H9 (cell line): ENCODE measurements around the gene TRMU. TPM values are rescaled to one million over a fixed set of nuclear protein-coding genes. Genes with fewer than 3 reads are reported as not detected.

Source experiments
- DNase-seq: peaks from one replicate; pipeline ENCODE4 v3.0.0-alpha.2; 2017
- H2AFZ ChIP-seq: one replicate; pipeline ENCODE4 v1.6.1; 2013; ENCODE audit warnings: mild to moderate bottlenecking, low read length, control low read depth, moderate library complexity
- H2AK5ac ChIP-seq: 2 replicates; pipeline ENCODE4 v1.6.1; 2013; ENCODE audit warnings: low read length, control low read depth, mixed read lengths; ENCODE audit not compliant: insufficient read length
- H2BK120ac ChIP-seq: one replicate; pipeline ENCODE4 v1.6.1; 2013; ENCODE audit warnings: low read depth, mild to moderate bottlenecking, low read length, control low read depth, inconsistent platforms; ENCODE audit not compliant: poor library complexity, severe bottlenecking
- H2BK12ac ChIP-seq: 2 replicates; pipeline ENCODE4 v1.6.1; 2013; ENCODE audit warnings: low read length, control low read depth, mixed read lengths, low read depth; ENCODE audit not compliant: insufficient read length
- H2BK15ac ChIP-seq: 2 replicates; pipeline ENCODE4 v1.6.1; 2013; ENCODE audit warnings: low read depth, low read length, control low read depth
- H2BK20ac ChIP-seq: one replicate; pipeline ENCODE4 v1.6.1; 2013; ENCODE audit warnings: low read depth, mild to moderate bottlenecking, low read length, control low read depth, inconsistent platforms; ENCODE audit not compliant: poor library complexity, severe bottlenecking
- H2BK5ac ChIP-seq: 2 replicates; pipeline ENCODE4 v1.6.1; 2013; ENCODE audit warnings: low read length, control low read depth, mixed read lengths; ENCODE audit not compliant: insufficient read length
- H3K14ac ChIP-seq: 2 replicates; pipeline ENCODE4 v1.6.1; 2013; ENCODE audit warnings: low read length, control low read depth; ENCODE audit not compliant: insufficient read depth
- H3K18ac ChIP-seq: 2 replicates; pipeline ENCODE4 v1.6.1; 2013; ENCODE audit warnings: low read depth, mild to moderate bottlenecking, mixed read lengths, low read length, control low read depth; ENCODE audit not compliant: insufficient read length
- H3K23ac ChIP-seq: 2 replicates; pipeline ENCODE4 v1.6.1; 2013; ENCODE audit warnings: low read length, control low read depth, mixed read lengths, low read depth; ENCODE audit not compliant: insufficient read length
- H3K23me2 ChIP-seq: 2 replicates; pipeline ENCODE4 v1.6.1; 2013; ENCODE audit warnings: low read depth, mild to moderate bottlenecking, mixed read lengths, low read length, control low read depth; ENCODE audit not compliant: insufficient read length, poor library complexity, severe bottlenecking
- H3K27ac ChIP-seq: 2 replicates; pipeline ENCODE4 v1.5.1; 2013; ENCODE audit warnings: low read length, control low read depth, mixed read lengths, low read depth; ENCODE audit not compliant: insufficient read length
- H3K27me3 ChIP-seq: 2 replicates; pipeline ENCODE4 v1.6.1; 2013; ENCODE audit warnings: low read length, control low read depth, inconsistent platforms; ENCODE audit not compliant: insufficient read depth
- H3K4ac ChIP-seq: 2 replicates; pipeline ENCODE4 v1.6.1; 2013; ENCODE audit warnings: low read depth, mild to moderate bottlenecking, control low read depth, inconsistent platforms, low read length, moderate library complexity
- H3K4me1 ChIP-seq: 2 replicates; pipeline ENCODE4 v1.6.1; 2013; ENCODE audit warnings: low read length, control low read depth, inconsistent platforms; ENCODE audit not compliant: insufficient read depth
- H3K4me2 ChIP-seq: 2 replicates; pipeline ENCODE4 v1.6.1; 2013; ENCODE audit warnings: low read length, control low read depth, mixed read lengths; ENCODE audit not compliant: insufficient read length, insufficient read depth
- H3K56ac ChIP-seq: 2 replicates; pipeline ENCODE4 v1.6.1; 2013; ENCODE audit warnings: low read depth, mild to moderate bottlenecking, mixed read lengths, low read length, control low read depth; ENCODE audit not compliant: insufficient read length
- H3K79me1 ChIP-seq: 2 replicates; pipeline ENCODE4 v1.6.1; 2013; ENCODE audit warnings: low read depth, mild to moderate bottlenecking, moderate library complexity, low read length, control low read depth, inconsistent platforms; ENCODE audit not compliant: insufficient read depth, poor library complexity, severe bottlenecking
- H3K79me2 ChIP-seq: 2 replicates; pipeline ENCODE4 v1.6.1; 2013; ENCODE audit warnings: low read length, control low read depth, inconsistent platforms; ENCODE audit not compliant: insufficient read depth
- H3K9ac ChIP-seq: 2 replicates; pipeline ENCODE4 v1.6.1; 2013; ENCODE audit warnings: low read length, control low read depth, mixed read lengths; ENCODE audit not compliant: insufficient read length; ENCODE audit errors: extremely low read depth
- H3K9me3 ChIP-seq: one replicate; pipeline ENCODE4 v1.6.1; 2013; ENCODE audit warnings: low read depth, low read length, inconsistent platforms; ENCODE audit not compliant: control insufficient read depth
- H3T11ph ChIP-seq: one replicate; pipeline ENCODE4 v1.6.1; 2013; ENCODE audit warnings: mild to moderate bottlenecking, low read length, control low read depth, inconsistent platforms
- H4K20me1 ChIP-seq: one replicate; pipeline ENCODE4 v1.6.1; 2013; ENCODE audit not compliant: control insufficient read depth, insufficient read length, insufficient read depth
- H4K5ac ChIP-seq: 2 replicates; pipeline ENCODE4 v1.6.1; 2013; ENCODE audit warnings: low read depth, mild to moderate bottlenecking, mixed read lengths, low read length, control low read depth; ENCODE audit not compliant: insufficient read length
- H4K8ac ChIP-seq: replicated peaks from 2 replicates; pipeline ENCODE4 v1.6.1; 2013; ENCODE audit warnings: low read length, control low read depth, mixed read lengths, low read depth; ENCODE audit not compliant: insufficient read length
- H4K91ac ChIP-seq: 2 replicates; pipeline ENCODE4 v1.6.1; 2013; ENCODE audit warnings: low read depth, mild to moderate bottlenecking, moderate library complexity, mixed read lengths, low read length, control low read depth; ENCODE audit not compliant: insufficient read length
- H3K27ac Mint-ChIP-seq, 3 experiments: 2 replicates in 2 of 3; 3 replicates in 1 of 3; pipeline ENCODE4 v1.8.0; 2020 to 2021; ENCODE audit warnings: mixed read lengths in 3 of 3, mild to moderate bottlenecking in 1 of 3, moderate library complexity in 1 of 3
- H3K27me3 Mint-ChIP-seq: 2 replicates; pipeline ENCODE4 v1.8.0; 2021; ENCODE audit warnings: low read depth, mild to moderate bottlenecking, moderate library complexity, mixed read lengths
- H3K36me3 Mint-ChIP-seq, 3 experiments: 2 replicates in 2 of 3; 3 replicates in 1 of 3; pipeline ENCODE4 v1.8.0; 2020 to 2021; ENCODE audit warnings: low read depth in 3 of 3, mixed read lengths in 3 of 3; ENCODE audit not compliant: insufficient read depth in 1 of 3
- H3K4me1 Mint-ChIP-seq, 2 experiments: 2 replicates each; pipeline ENCODE4 v1.8.0; 2020; ENCODE audit warnings: mixed read lengths in 2 of 2
- H3K4me3 Mint-ChIP-seq, 2 experiments: 2 replicates in 1 of 2; 3 replicates in 1 of 2; pipeline ENCODE4 v1.8.0; 2020 to 2021; ENCODE audit warnings: mild to moderate bottlenecking in 2 of 2, mixed read lengths in 2 of 2, moderate library complexity in 1 of 2
- H3K9me3 Mint-ChIP-seq, 2 experiments: 2 replicates in 1 of 2; 3 replicates in 1 of 2; pipeline ENCODE4 v1.8.0; 2020; ENCODE audit warnings: mild to moderate bottlenecking in 2 of 2, mixed read lengths in 2 of 2, moderate library complexity in 1 of 2
- CTCF ChIP-seq: fragments of 200-600 bp; sonication (generic); conservative IDR thresholded peaks from 3 replicates; pipeline ENCODE4 v1.8.0; 2021; ENCODE audit warnings: antibody characterized with exemption, mild to moderate bottlenecking
- WGBS: extraction: QIAGEN DNeasy Blood & Tissue Kit; methylation state at CpG from one replicate; pipeline ENCODE4 v1.1.7; 2013; ENCODE audit warnings: missing lambda C conversion rate, low lambda C conversion rate, mixed read lengths; ENCODE audit not compliant: insufficient read length; ENCODE audit errors: extremely low coverage; 5-methylcytosine and 5-hydroxymethylcytosine counted together
- total RNA-seq: library from RNA; stranded (reverse); gene quantifications from 2 replicates; pipeline ENCODE4 v1.2.1, GENCODE V29; 2021

The TRMU gene
- total RNA-seq, 1 experiment from 2014 or later, result 86.3 TPM

- WGBS, result no CpG with 5 or more reads among the region's 35 CpGs
- Histone ChIP-seq H3K4me1 (no peaks in the 10 kb centered on the region; the same call in 1 of the 2 replicates), H3K4ac (no peak overlapping the region), H3K23me2 (no peaks in the 10 kb centered on the region), H3T11ph (no peak overlapping the region), H4K5ac (no peak overlapping the region), H4K91ac (no peak overlapping the region), H3K9me3 (no peaks in the 10 kb centered on the region), H3K27me3 (no peaks in the 10 kb centered on the region), H3K14ac (no peak overlapping the region; the same call in 1 of the 2 replicates), H2BK12ac (no peak overlapping the region), H2AFZ (no peak overlapping the region), H2BK15ac (no peak overlapping the region), H4K8ac (no peak overlapping the region), H3K23ac (no peak overlapping the region), H3K4me2 (no peak overlapping the region), H3K9ac (no peak overlapping the region), H2BK5ac (no peak overlapping the region), H3K56ac (no peak overlapping the region), H3K79me1 (no peaks in the 10 kb centered on the region), H2BK120ac (no peak overlapping the region), H3K79me2 (no peaks in the 10 kb centered on the region), H3K18ac (no peak overlapping the region), H3K27ac (no peak overlapping the region), H2AK5ac (no peak overlapping the region), H4K20me1 (no peaks in the 10 kb centered on the region), H2BK20ac (no peak overlapping the region)
- H3K4me3 Mint-ChIP-seq, result no peak overlapping the region
- TF ChIP-seq CTCF, result no peak
- H3K36me3 Mint-ChIP-seq, result peaks cover 8 to 38% (median 37%) of the 10 kb centered on the region in 3 experiments; a peak in 6 of 7 replicates
- no peaks in the 10 kb centered on the region; the same call in 1 of the 2 replicates for H3K27me3 Mint-ChIP-seq
- H3K4me1 Mint-ChIP-seq, result peaks cover 5 to 6% of the 10 kb centered on the region in 2 experiments
- DNase-seq, result no peak
- H3K9me3 Mint-ChIP-seq, result peaks cover under 1 to 8% of the 10 kb centered on the region in 2 experiments; a peak in 2 of 5 replicates
- H3K27ac Mint-ChIP-seq, result peak overlapping the region in 1 of 3 experiments; percentile 79; a peak in 1 of 7 replicates
Observed at GRCh38 chr22:46363611-46364321, 28.3 kb downstream of the TRMU start.
